ENCODE data around the gene AURKAIP1. TPM values are rescaled to one million over a fixed set of nuclear protein-coding genes. Genes with fewer than 3 reads are reported as not detected.

AURKAIP1 gene
- polyA plus RNA-seq, 2 of the 4 experiments (the other 2 are of a cell fraction) = 62.0 to 102 TPM

DNA sequence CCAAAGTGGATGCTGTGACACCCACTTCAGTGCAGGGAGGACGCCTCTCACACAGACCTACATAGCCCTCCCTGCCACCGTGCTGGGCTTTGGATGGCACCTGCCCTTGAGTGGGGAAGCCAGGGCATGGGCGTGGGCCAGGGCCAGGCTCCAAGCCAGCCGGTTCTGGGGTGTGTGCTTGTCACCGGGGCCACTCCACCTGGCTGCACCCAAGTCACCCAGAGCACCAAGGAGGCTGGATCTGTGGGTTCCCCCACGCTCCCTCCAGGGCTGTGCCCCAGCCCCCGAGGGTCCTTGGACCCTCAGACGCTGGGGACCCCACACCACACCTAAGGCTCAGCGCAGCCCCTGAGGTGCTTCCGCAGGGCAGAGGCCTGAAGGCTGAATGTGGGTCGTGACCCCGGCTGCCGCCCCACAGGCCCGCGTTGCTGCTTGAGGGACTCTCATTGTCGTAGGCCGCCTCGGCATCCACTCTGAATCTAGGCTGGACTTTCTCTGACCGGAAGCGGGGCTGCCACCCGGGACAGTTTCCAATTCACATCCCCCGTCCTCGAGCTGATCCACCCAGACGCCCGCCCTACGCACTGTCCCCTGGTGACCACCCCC, 18.1 kb downstream of the AURKAIP1 start (continued):
- no peak for TF ChIP-seq EHF (CRISPR knock-in tag; IDR thresholded peaks at IDR 0.05)
- TF ChIP-seq, protein P1, sequence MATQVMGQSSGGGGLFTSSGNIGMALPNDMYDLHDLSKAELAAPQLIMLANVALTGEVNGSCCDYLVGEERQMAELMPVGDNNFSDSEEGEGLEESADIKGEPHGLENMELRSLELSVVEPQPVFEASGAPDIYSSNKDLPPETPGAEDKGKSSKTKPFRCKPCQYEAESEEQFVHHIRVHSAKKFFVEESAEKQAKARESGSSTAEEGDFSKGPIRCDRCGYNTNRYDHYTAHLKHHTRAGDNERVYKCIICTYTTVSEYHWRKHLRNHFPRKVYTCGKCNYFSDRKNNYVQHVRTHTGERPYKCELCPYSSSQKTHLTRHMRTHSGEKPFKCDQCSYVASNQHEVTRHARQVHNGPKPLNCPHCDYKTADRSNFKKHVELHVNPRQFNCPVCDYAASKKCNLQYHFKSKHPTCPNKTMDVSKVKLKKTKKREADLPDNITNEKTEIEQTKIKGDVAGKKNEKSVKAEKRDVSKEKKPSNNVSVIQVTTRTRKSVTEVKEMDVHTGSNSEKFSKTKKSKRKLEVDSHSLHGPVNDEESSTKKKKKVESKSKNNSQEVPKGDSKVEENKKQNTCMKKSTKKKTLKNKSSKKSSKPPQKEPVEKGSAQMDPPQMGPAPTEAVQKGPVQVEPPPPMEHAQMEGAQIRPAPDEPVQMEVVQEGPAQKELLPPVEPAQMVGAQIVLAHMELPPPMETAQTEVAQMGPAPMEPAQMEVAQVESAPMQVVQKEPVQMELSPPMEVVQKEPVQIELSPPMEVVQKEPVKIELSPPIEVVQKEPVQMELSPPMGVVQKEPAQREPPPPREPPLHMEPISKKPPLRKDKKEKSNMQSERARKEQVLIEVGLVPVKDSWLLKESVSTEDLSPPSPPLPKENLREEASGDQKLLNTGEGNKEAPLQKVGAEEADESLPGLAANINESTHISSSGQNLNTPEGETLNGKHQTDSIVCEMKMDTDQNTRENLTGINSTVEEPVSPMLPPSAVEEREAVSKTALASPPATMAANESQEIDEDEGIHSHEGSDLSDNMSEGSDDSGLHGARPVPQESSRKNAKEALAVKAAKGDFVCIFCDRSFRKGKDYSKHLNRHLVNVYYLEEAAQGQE (IDR thresholded peaks at IDR 0.05) = no peak
- TF ChIP-seq SMC3 (IDR thresholded peaks at IDR 0.05) = no peak
- no peak for TF ChIP-seq ZFP36 (IDR thresholded peaks at IDR 0.05; ENCODE audit: borderline replicate concordance, partially characterized antibody)
- TF ChIP-seq, protein P2, sequence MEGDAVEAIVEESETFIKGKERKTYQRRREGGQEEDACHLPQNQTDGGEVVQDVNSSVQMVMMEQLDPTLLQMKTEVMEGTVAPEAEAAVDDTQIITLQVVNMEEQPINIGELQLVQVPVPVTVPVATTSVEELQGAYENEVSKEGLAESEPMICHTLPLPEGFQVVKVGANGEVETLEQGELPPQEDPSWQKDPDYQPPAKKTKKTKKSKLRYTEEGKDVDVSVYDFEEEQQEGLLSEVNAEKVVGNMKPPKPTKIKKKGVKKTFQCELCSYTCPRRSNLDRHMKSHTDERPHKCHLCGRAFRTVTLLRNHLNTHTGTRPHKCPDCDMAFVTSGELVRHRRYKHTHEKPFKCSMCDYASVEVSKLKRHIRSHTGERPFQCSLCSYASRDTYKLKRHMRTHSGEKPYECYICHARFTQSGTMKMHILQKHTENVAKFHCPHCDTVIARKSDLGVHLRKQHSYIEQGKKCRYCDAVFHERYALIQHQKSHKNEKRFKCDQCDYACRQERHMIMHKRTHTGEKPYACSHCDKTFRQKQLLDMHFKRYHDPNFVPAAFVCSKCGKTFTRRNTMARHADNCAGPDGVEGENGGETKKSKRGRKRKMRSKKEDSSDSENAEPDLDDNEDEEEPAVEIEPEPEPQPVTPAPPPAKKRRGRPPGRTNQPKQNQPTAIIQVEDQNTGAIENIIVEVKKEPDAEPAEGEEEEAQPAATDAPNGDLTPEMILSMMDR (IDR thresholded peaks at IDR 0.05) = no peak

GRCh38 chr1:1356166-1356795, 18.7 kb downstream of the AURKAIP1 start:
- DNase-seq (ENCODE audit: low read depth in 1 of 2, low spot score in 1 of 2) (no peak), ATAC-seq (no peak), FAIRE-seq (no peak)
- Histone ChIP-seq H3K4me3 (no peak overlapping the region), H3K27ac (peak overlapping the region in 1 of 2 experiments; percentile 86; a peak in 3 of 6 replicates), H3K9me3 (no peaks in the 10 kb centered on the region), H3K4me1 (peaks cover 43% of the 10 kb centered on the region), H3K4me2 (no peak overlapping the region)
- ChIA-PET POLR2A (no interaction called here), CTCF (no interaction called here)
- 80% methylated on average over 1 of the region's 8 CpGs for WGBS (ENCODE audit: missing lambda C conversion rate)
- TF ChIP-seq POLR2AphosphoS2 (conservative IDR thresholded peaks at IDR 0.05; ENCODE audit: low read length) (no peak), FOSB (CRISPR knock-in tag; IDR thresholded peaks at IDR 0.05) (no peak), JUNB (IDR thresholded peaks at IDR 0.05) (no peak), SMC3 (IDR thresholded peaks at IDR 0.05) (no peak), CHD2 (IDR thresholded peaks at IDR 0.05; ENCODE audit: low read length, partially characterized antibody) (no peak)
- TF ChIP-seq, protein P3, sequence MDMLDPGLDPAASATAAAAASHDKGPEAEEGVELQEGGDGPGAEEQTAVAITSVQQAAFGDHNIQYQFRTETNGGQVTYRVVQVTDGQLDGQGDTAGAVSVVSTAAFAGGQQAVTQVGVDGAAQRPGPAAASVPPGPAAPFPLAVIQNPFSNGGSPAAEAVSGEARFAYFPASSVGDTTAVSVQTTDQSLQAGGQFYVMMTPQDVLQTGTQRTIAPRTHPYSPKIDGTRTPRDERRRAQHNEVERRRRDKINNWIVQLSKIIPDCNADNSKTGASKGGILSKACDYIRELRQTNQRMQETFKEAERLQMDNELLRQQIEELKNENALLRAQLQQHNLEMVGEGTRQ (IDR thresholded peaks at IDR 0.05) = no peak

- H3K9me3 ChIP-seq = no peaks in the 10 kb centered on the region
- no CpG with 5 or more reads among the region's 52 CpGs for WGBS (ENCODE audit: missing lambda C conversion rate)
- TF ChIP-seq, protein P1 (IDR thresholded peaks at IDR 0.05) = no peak
- TF ChIP-seq PBX3 (IDR thresholded peaks at IDR 0.05) (0 out of 2 replicates have a peak, but pooled peaks have one; percentile 18), POLR2A (IDR thresholded peaks at IDR 0.05; ENCODE audit: low read length) (0 out of 2 replicates have a peak, but pooled peaks have one; percentile 7), EHMT2 (IDR thresholded peaks at IDR 0.05; ENCODE audit: low read depth) (no peak), E2F6 (IDR thresholded peaks at IDR 0.05; ENCODE audit: borderline replicate concordance, low read depth) (peak; percentile 77; the same call in 1 of the 2 replicates), MAX (IDR thresholded peaks at IDR 0.05) (peak; percentile 59; the same call in 1 of the 2 replicates)
- TF ChIP-seq, protein P2 (IDR thresholded peaks at IDR 0.05) = no peak
- peak; percentile 27 to 53; a peak in 4 of 6 replicates for ATAC-seq
- no peak for FAIRE-seq
- H3K4me2 ChIP-seq = peak overlapping the region; percentile 85
- peak overlapping the region; percentile 33; the same call in 2 of the 3 replicates for H3K4me3 ChIP-seq
- H3K4me1 ChIP-seq = peaks cover 38% of the 10 kb centered on the region
- CTCF ChIA-PET = interaction anchor here (0.7 to 1.0 kb wide), 2 partner anchors 16 to 149 kb away, joined by 3 read pairs; no protein-coding TSS in a partner anchor
- DNase-seq (ENCODE audit: low read depth in 1 of 2, low spot score in 1 of 2) = peak in 1 of 2 experiments; percentile 54
- H3K27ac ChIP-seq = peak overlapping the region in 1 of 2 experiments; percentile 86; a peak in 3 of 6 replicates
- POLR2A ChIA-PET = interaction anchor here (0.8 to 1.0 kb wide), 2 partner anchors 15 to 20 kb away, joined by 3 to 4 read pairs; partner anchors contain the start of gene AURKAIP1
Observed at GRCh38 chr1:1355416-1355815, 19.6 kb downstream of the AURKAIP1 start.
